H1 (cell line): ENCODE data around the gene PLPPR2. TPM values are rescaled to one million over a fixed set of nuclear protein-coding genes. Genes with fewer than 3 reads are reported as not detected.

Experiments used
- CBX5 ChIP-seq: fragments of 300-800, 300-1000 bp; sonication (generic); IDR thresholded peaks from 2 replicates; pipeline ENCODE4 v1.7.1; 2016; ENCODE audit warnings: antibody characterized with exemption, low read length, low read depth
- PHF8 ChIP-seq: fragments of 200-600 bp; sonication (generic); conservative IDR thresholded peaks from 2 replicates; pipeline ENCODE4 v1.7.1; 2012; ENCODE audit warnings: low read depth, mild to moderate bottlenecking, inconsistent platforms, low read length, moderate library complexity
- POLR2AphosphoS5 ChIP-seq: IDR thresholded peaks from 2 replicates; pipeline ENCODE4 v1.6.1; 2011; ENCODE audit warnings: low read depth, low read length
- RFX5 ChIP-seq: IDR thresholded peaks from 2 replicates; pipeline ENCODE4 v1.6.1; 2011; ENCODE audit warnings: low read depth, low read length, improper control_type of control experiment, borderline replicate concordance
- RNF2 ChIP-seq: fragments of 200-900, 300-1000 bp; sonication (generic); IDR thresholded peaks from 2 replicates; pipeline ENCODE4 v1.7.1; 2016; ENCODE audit warnings: borderline replicate concordance, low read depth, mild to moderate bottlenecking, antibody characterized with exemption, low read length; ENCODE audit not compliant: poor library complexity, severe bottlenecking; ENCODE audit errors: missing control alignments
- SIRT6 ChIP-seq: IDR thresholded peaks from one replicate; pipeline ENCODE4 v1.7.1; 2012; ENCODE audit warnings: low read length, inconsistent platforms
- SRF ChIP-seq: IDR thresholded peaks from 2 replicates; pipeline ENCODE4 v1.6.1; 2011; ENCODE audit warnings: mild to moderate bottlenecking, low read depth, low read length, moderate library complexity
- polyA plus RNA-seq, 7 experiments: library from polyadenylated mRNA; depleted of rRNA in 3 of 7; stranded (reverse) in 5 of 7; unstranded in 2 of 7; fragments of >200 nt in 5 of 7; fragments of 200-250 nt in 2 of 7; gene quantifications; 1 replicate in 5 of 7; 2 replicates in 1 of 7; 4 replicates in 1 of 7; pipeline versions ENCODE4 v1.2.1 to v1.2.3, GENCODE V29; 2011 to 2013; ENCODE audit warnings: missing spikeins in 2 of 7, mixed read lengths in 2 of 7
- total RNA-seq: library from RNA; stranded (reverse); fragmentation: NEBNext Ultra II Directional; extraction: Animal tissue kit (Norgen Biotek cat#: 25700); gene quantifications from 2 replicates; pipeline ENCODE4 v1.2.1, GENCODE V29; 2021

Gene PLPPR2
- total and polyA plus RNA-seq, 2 of the 8 experiments (the other 6 are each of a cell fraction or from before 2014, with no cell fraction given), result 7.2 to 11.7 TPM

GRCh38 chr19:11322269-11323024 lies 32.8 kb upstream of the PLPPR2 start (continued):
- TF ChIP-seq CBX5 (no peak), RNF2 (no peak), SRF (no peak), POLR2AphosphoS5 (no peak), RFX5 (no peak), PHF8 (no peak), SIRT6 (no peak)
